Ovary (tissue), 9 donors: ENCODE results near the gene RNF182. TPM values are rescaled to one million over a fixed set of nuclear protein-coding genes. Genes with fewer than 3 reads are reported as not detected.
"Not testable (repeated sequence)": the region's sequence is repeated elsewhere in the genome, so short reads cannot be mapped to it uniquely, and the experiment has no call there.

Experiments
- DNase-seq, 5 donors: peaks; one replicate each; pipeline ENCODE4 v3.0.0-alpha.2; 2019 to 2020
- H3K27ac ChIP-seq, 2 donors: fragments of 200-600 bp; one replicate each; pipeline versions ENCODE4 v1.5.1 to v1.8.0; 2019 to 2022
- H3K27me3 ChIP-seq: fragments of 200-600 bp; one replicate; pipeline ENCODE4 v1.8.0; 2022
- H3K36me3 ChIP-seq: fragments of 200-600 bp; sonication (generic); one replicate; pipeline ENCODE4 v1.5.1; 2019
- H3K4me1 ChIP-seq: one replicate; pipeline ENCODE4 v1.8.1; 2013; ENCODE audit warnings: mild to moderate bottlenecking, moderate library complexity; ENCODE audit not compliant: insufficient read depth
- H3K4me3 ChIP-seq: fragments of 200-600 bp; sonication (generic); one replicate; pipeline ENCODE4 v1.5.1; 2017
- H3K9me3 ChIP-seq, 2 donors: fragments of 200-600 bp in 1 of 2; sonication (generic) in 1 of 2; one replicate each; pipeline versions ENCODE4 v1.5.1 to v1.8.1; 2013 to 2019; ENCODE audit warnings: mild to moderate bottlenecking in 1 of 2, moderate library complexity in 1 of 2
- EP300 ChIP-seq: sonication (generic); formaldehyde crosslinking; IDR thresholded peaks from one replicate; pipeline ENCODE4 v1.6.1; 2017; ENCODE audit warnings: antibody characterized with exemption
- POLR2A ChIP-seq: fragments of 450-650 bp; IDR thresholded peaks from one replicate; pipeline ENCODE4 v1.6.1; 2017; ENCODE audit warnings: antibody characterized with exemption, mild to moderate bottlenecking, moderate library complexity
- WGBS, 3 donors: extraction: QIAGEN DNeasy Blood & Tissue Kit in 1 of 3; methylation state at CpG; one replicate each; pipeline versions ENCODE4 v1.1.5 to v1.1.7; 2013 to 2017; 5-methylcytosine and 5-hydroxymethylcytosine counted together
- intact Hi-C, 4 donors: fragments of 100-400 bp; cut with DNase I; formaldehyde crosslinking; loops; one replicate each; pipeline versions ENCODE4 v1.11.0 to v1.15.1; 2022 to 2023
- polyA plus RNA-seq, 2 donors: library from polyadenylated mRNA; stranded (reverse); fragments of 200-250 nt in 1 of 2; fragments of 350-450 nt in 1 of 2; fragmentation: Illumina TruSeq in 1 of 2; extraction: RNeasy Lipid Tissue Mini Kit (QIAGEN cat#74804) in 1 of 2; gene quantifications; one replicate each; pipeline ENCODE4 v1.2.3, GENCODE V29; 2013 to 2014
- total RNA-seq, 7 donors: library from RNA; depleted of rRNA in 2 of 7; stranded (reverse); fragments of >200 nt in 2 of 7; fragmentation: NEBNext Ultra II Directional in 3 of 7; extraction: Animal tissue kit (Norgen Biotek cat#: 25700) in 3 of 7; gene quantifications; one replicate each; pipeline versions ENCODE4 v1.1.0 to v1.2.4, GENCODE V29; 2016 to 2023
- TF ChIP-seq, protein P1 (sequence below), 3 donors: fragments of 450-650 bp in 2 of 3; fragments of 200-600 bp in 1 of 3; IDR thresholded peaks; one replicate each; pipeline versions ENCODE4 v1.5.1 to v1.8.0; 2016 to 2022; ENCODE audit warnings: antibody characterized with exemption in 3 of 3, mild to moderate bottlenecking in 1 of 3
- donor health status: DM: no; HTN: no; CAD: no; lungs with moderate emphysema.
- donor health status: DM: no; HTN: no; CAD: no.
- donor health status: Bipolar disorder and iron deficiency.
- donor health status: DM: yes; HTN: yes; CAD: no.
- donor health status: DM: no; HTN: no; CAD: no.
- donor health status: DM: yes; HTN: yes; CAD: no.

The RNF182 gene
- total and polyA plus RNA-seq, 9 donors, result 0.42 to 3.9 (median 0.93) TPM; not detected in 1

DNA sequence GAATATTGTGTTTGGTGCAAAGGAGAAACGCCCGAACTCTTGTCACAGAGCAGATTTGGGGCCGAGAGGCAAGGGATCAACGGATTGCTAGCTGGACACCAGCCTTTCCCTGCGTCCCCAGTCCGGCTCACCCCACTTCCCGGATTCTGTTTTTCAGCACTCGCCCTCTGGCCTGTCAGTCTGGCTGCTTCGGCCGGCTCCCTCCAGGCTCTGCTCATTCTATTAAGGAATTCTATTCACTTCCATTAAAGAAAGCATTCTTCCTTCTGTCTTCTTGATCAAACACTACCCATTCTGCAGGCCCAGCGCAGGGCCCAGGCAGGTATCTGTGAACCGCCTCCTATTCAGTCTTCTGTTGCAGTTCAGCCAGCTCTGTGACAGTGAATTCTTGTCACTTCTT, 91.7 kb downstream of the RNF182 start:
- intact Hi-C loops, result no loop called here
- Histone ChIP-seq H3K36me3 (no peaks in the 10 kb centered on the region), H3K9me3 (peaks cover 0 to 8% of the 10 kb centered on the region in 2 donors), H3K27ac (no peak overlapping the region), H3K27me3 (no peaks in the 10 kb centered on the region), H3K4me1 (no peaks in the 10 kb centered on the region), H3K4me3 (no peak overlapping the region)
- DNase-seq, result no peak
- TF ChIP-seq, protein P1, sequence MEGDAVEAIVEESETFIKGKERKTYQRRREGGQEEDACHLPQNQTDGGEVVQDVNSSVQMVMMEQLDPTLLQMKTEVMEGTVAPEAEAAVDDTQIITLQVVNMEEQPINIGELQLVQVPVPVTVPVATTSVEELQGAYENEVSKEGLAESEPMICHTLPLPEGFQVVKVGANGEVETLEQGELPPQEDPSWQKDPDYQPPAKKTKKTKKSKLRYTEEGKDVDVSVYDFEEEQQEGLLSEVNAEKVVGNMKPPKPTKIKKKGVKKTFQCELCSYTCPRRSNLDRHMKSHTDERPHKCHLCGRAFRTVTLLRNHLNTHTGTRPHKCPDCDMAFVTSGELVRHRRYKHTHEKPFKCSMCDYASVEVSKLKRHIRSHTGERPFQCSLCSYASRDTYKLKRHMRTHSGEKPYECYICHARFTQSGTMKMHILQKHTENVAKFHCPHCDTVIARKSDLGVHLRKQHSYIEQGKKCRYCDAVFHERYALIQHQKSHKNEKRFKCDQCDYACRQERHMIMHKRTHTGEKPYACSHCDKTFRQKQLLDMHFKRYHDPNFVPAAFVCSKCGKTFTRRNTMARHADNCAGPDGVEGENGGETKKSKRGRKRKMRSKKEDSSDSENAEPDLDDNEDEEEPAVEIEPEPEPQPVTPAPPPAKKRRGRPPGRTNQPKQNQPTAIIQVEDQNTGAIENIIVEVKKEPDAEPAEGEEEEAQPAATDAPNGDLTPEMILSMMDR (IDR thresholded peaks at IDR 0.05), result no peak
- no peak for TF ChIP-seq POLR2A
- TF ChIP-seq EP300, result no peak
- 87 to 88% (median 87%) methylated on average over 12 of the region's 12 CpGs for WGBS, 3 donors

DNA sequence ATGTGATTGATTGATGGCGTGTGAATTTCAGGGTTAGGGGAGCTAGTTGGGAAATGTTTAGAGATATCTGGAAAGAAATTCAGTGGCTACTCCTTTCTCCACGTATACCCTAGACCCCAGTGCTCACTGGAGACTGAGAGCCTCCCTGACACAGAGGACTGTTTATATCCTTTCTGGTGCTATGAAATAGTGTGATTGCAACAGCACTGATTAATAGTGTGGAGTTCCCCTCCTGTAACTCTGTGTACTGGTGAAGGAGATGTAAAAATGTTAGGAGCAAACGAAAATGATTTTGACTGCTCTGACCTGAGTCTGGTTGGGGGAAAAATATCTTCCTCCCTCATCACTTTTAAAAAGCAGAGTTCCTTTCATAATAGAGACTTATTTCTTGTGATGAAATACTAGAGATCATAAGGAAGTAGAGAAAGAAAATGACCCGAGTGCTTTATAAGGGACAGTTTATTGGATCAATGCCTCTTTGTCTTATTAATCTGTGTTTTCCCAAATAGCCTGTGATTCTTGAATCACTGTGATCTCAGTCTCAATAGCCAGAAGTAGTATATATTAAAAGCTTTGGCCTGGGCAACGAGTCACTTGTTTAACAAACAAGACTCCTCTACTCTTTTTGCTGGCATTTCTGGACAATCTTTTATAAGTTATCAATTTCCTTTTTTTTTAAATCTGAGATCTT, 92.3 kb downstream of the RNF182 start:
- no peak overlapping the region for H3K4me3 ChIP-seq
- no peaks in the 10 kb centered on the region for H3K27me3 ChIP-seq
- peaks cover 0 to 6% of the 10 kb centered on the region in 2 donors for H3K9me3 ChIP-seq
- intact Hi-C loops, result no loop called here
- no peak for DNase-seq
- H3K4me1 ChIP-seq, result no peaks in the 10 kb centered on the region
- H3K36me3 ChIP-seq, result no peaks in the 10 kb centered on the region
- no peak for TF ChIP-seq EP300
- TF ChIP-seq POLR2A, result no peak
- TF ChIP-seq, protein P1 (IDR thresholded peaks at IDR 0.05), result no peak
- WGBS, 3 donors, result 46 to 50% (median 48%) methylated on average over 5 of the region's 5 CpGs
- H3K27ac ChIP-seq, result no peak overlapping the region

DNA sequence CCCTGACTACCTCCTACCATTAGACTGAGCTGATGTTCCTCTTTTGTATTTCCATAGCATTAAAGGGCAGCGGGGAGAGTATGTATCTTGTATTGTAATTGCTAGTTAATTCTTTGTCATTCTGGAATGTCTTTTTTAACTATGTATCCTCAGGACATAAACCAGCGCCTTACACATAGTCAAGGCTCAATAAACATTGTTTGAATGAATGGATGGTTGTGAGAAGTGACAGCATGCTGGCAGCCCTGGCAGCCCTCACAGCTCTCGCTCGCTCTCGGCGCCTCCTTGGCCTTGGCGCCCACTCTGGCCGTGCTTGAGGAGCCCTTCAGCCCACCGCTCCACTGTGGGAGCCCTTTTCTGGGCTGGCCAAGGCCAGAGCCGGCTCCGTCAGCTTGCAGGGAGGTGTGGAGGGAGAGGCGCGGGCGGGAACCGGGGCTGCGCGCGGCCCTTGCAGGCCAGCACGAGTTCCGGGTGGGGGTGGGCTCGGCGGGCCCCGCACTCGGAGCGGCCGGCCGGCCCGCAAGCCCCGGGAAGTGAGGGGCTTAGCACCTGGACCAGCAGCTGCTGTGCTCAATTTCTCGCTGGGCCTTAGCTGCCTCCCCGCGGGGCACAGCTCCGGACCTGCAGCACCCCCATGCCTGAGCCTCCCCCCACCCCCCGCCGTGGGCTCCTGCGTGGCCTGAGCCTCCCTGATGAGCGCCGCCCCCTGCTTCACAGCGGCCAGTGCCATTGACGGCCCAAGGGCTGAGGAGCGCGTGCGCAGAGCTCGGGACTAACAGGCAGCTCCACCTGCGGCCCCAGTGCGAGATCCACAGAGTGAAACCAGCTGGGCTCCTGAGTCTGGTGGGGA, 93.1 kb downstream of the RNF182 start:
- no peak for TF ChIP-seq POLR2A
- TF ChIP-seq, protein P1 (IDR thresholded peaks at IDR 0.05), result no peak
- TF ChIP-seq EP300, result no peak
- Histone ChIP-seq H3K9me3 (no peaks in the 10 kb centered on the region), H3K4me1 (no peaks in the 10 kb centered on the region), H3K27me3 (no peaks in the 10 kb centered on the region), H3K4me3 (no peak overlapping the region), H3K27ac (no peak overlapping the region), H3K36me3 (no peaks in the 10 kb centered on the region)
- WGBS, 3 donors, result 83 to 90% (median 87%) methylated on average over 37 to 46 of the region's 46 CpGs
- intact Hi-C loops, result no loop called here
- DNase-seq, result no peak

DNA sequence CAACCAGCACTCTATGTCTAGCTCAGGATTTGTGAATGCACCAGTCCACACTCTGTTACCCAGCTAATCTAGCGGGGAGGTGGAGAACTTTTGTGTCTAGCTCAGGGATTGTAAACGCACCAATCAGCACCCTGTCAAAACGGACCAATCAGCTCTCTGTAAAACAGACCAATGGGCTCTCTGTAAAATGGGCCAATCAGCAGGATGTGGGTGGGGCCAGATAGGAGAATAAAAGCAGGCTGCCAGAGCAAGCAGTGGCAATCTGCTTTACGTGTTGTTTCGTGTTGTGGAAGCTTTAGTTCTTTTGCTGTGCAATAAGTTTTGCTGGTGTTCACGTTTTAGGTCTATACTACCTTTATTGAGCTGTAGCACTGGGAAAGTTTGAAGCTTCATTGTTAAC, 93.8 kb downstream of the RNF182 start:
- WGBS, 3 donors, result 63 to 93% (median 91%) methylated on average over 6 of the region's 6 CpGs
- H3K36me3 ChIP-seq, DNase-seq, H3K27me3 ChIP-seq, H3K4me1 ChIP-seq, intact Hi-C loops, H3K9me3 ChIP-seq, H3K27ac ChIP-seq, H3K4me3 ChIP-seq: not testable (repeated sequence)

- Histone ChIP-seq H3K36me3 (no peaks in the 10 kb centered on the region), H3K4me1 (no peaks in the 10 kb centered on the region), H3K27me3 (no peaks in the 10 kb centered on the region), H3K4me3 (no peak overlapping the region), H3K9me3 (no peaks in the 10 kb centered on the region), H3K27ac (no peak overlapping the region)
- intact Hi-C loops, result no loop called here
- WGBS, 3 donors, result 90 to 97% (median 92%) methylated on average over 2 of the region's 2 CpGs
- TF ChIP-seq POLR2A (no peak), EP300 (no peak)
- DNase-seq, result no peak
These were observed 95.8 kb downstream of the RNF182 start for GRCh38 chr6:14020551-14020950.
